ENCODE results near the gene LRP1B.

LRP1B gene

GRCh38 chr2:140256080-140256479 lies 1874.7 kb downstream of the LRP1B start:
- no peaks in the 10 kb centered on the region for H3K36me3 ChIP-seq
- no peak for DNase-seq
- TF ChIP-seq, protein P1, sequence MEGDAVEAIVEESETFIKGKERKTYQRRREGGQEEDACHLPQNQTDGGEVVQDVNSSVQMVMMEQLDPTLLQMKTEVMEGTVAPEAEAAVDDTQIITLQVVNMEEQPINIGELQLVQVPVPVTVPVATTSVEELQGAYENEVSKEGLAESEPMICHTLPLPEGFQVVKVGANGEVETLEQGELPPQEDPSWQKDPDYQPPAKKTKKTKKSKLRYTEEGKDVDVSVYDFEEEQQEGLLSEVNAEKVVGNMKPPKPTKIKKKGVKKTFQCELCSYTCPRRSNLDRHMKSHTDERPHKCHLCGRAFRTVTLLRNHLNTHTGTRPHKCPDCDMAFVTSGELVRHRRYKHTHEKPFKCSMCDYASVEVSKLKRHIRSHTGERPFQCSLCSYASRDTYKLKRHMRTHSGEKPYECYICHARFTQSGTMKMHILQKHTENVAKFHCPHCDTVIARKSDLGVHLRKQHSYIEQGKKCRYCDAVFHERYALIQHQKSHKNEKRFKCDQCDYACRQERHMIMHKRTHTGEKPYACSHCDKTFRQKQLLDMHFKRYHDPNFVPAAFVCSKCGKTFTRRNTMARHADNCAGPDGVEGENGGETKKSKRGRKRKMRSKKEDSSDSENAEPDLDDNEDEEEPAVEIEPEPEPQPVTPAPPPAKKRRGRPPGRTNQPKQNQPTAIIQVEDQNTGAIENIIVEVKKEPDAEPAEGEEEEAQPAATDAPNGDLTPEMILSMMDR (IDR thresholded peaks at IDR 0.05; ENCODE audit: low read depth, low read length), result no peak
- H3K9me3 ChIP-seq, result no peaks in the 10 kb centered on the region
- H3K4me3 ChIP-seq (ENCODE audit: low read depth, low read length), result no peak overlapping the region
- no peaks in the 10 kb centered on the region for H3K4me1 ChIP-seq
- no peaks in the 10 kb centered on the region for H3K27me3 ChIP-seq

DNA sequence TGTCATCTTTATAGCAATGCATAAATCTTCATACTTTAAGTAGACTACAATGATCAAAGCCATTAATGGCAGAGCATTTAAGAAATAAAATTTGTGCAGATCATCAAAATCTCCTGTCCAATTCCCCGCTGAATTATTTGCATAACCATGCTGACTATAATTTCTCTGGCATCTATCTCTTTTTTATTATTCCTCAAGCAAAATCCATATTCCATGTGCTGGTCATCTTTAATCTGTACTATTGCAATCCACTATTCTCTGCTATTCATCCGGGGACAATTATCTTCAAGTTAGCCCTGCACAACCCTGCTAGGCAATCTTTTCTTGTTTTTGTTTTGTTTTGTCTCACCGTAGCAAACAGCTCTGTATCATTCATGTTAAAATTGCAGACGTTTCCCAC lies 1881.0 kb downstream of the LRP1B start:
- H3K27me3 ChIP-seq, result no peaks in the 10 kb centered on the region
- DNase-seq, result no peak
- no peak overlapping the region for H3K4me3 ChIP-seq (ENCODE audit: low read depth, low read length)
- TF ChIP-seq, protein P1 (IDR thresholded peaks at IDR 0.05; ENCODE audit: low read depth, low read length), result no peak
- H3K36me3 ChIP-seq, result no peaks in the 10 kb centered on the region
- H3K9me3 ChIP-seq, result no peaks in the 10 kb centered on the region
- H3K4me1 ChIP-seq, result no peaks in the 10 kb centered on the region

- no peaks in the 10 kb centered on the region for H3K9me3 ChIP-seq
- H3K4me3 ChIP-seq (ENCODE audit: low read depth, low read length), result no peak overlapping the region
- no peaks in the 10 kb centered on the region for H3K27me3 ChIP-seq
- no peaks in the 10 kb centered on the region for H3K36me3 ChIP-seq
- DNase-seq, result no peak
- TF ChIP-seq, protein P1 (IDR thresholded peaks at IDR 0.05; ENCODE audit: low read depth, low read length), result no peak
- no peaks in the 10 kb centered on the region for H3K4me1 ChIP-seq
These were observed 1882.2 kb downstream of the LRP1B start for GRCh38 chr2:140248623-140249022.

GRCh38 chr2:140247451-140248195 lies 1883.2 kb downstream of the LRP1B start:
- TF ChIP-seq, protein P1 (IDR thresholded peaks at IDR 0.05; ENCODE audit: low read depth, low read length), result no peak
- no peaks in the 10 kb centered on the region for H3K9me3 ChIP-seq
- DNase-seq, result no peak
- no peaks in the 10 kb centered on the region for H3K27me3 ChIP-seq
- no peaks in the 10 kb centered on the region for H3K36me3 ChIP-seq
- H3K4me1 ChIP-seq, result no peaks in the 10 kb centered on the region
- no peak overlapping the region for H3K4me3 ChIP-seq (ENCODE audit: low read depth, low read length)

GRCh38 chr2:140246957-140247356 lies 1883.9 kb downstream of the LRP1B start:
- Histone ChIP-seq H3K4me1 (no peaks in the 10 kb centered on the region), H3K4me3 (ENCODE audit: low read depth, low read length) (no peak overlapping the region), H3K36me3 (no peaks in the 10 kb centered on the region), H3K27me3 (no peaks in the 10 kb centered on the region), H3K9me3 (no peaks in the 10 kb centered on the region)
- TF ChIP-seq, protein P1 (IDR thresholded peaks at IDR 0.05; ENCODE audit: low read depth, low read length), result no peak
- no peak for DNase-seq

DNA sequence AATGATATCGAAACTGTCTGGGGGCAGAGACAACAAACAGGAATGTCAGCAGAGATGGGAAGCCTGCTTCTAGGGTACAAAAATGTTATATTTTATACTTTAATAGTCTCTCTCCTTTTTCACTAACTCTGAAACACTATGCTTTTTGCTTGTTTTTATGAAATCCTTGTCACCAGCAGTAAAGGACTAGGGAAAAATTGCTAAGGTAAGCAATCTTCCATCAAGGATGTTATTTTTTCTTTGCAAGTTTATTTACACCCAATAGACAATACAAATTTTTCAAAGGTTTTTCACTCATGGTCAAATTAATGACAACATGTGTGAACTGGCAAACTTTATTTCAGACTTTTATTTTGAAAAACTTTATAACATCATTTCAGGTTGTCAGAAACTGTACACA lies 1884.8 kb downstream of the LRP1B start:
- no peaks in the 10 kb centered on the region for H3K9me3 ChIP-seq
- H3K36me3 ChIP-seq, result no peaks in the 10 kb centered on the region
- no peak overlapping the region for H3K4me3 ChIP-seq (ENCODE audit: low read depth, low read length)
- TF ChIP-seq, protein P1 (IDR thresholded peaks at IDR 0.05; ENCODE audit: low read depth, low read length), result no peak
- H3K4me1 ChIP-seq, result no peaks in the 10 kb centered on the region
- no peak for DNase-seq
- no peaks in the 10 kb centered on the region for H3K27me3 ChIP-seq
